Hematopoietic multipotent progenitor cell treated with erythropoietin and hydrocortisone succinate and interleukin-3 and kit ligand, for 4 days (in vitro differentiated cells): Measurements from ENCODE around the gene MYO15B.

ENCODE experiments used
- DNase-seq: peaks from one replicate; pipeline ENCODE4 v3.0.0-alpha.2; 2015

Gene MYO15B

GRCh38 chr17:75587675-75588595 is at the start of gene MYO15B:
Gene MYO15B (plus strand): TSS chr17:75587800. CDS start chr17:75588058, 258 bp downstream.
- peak; percentile 94 for DNase-seq

DNA sequence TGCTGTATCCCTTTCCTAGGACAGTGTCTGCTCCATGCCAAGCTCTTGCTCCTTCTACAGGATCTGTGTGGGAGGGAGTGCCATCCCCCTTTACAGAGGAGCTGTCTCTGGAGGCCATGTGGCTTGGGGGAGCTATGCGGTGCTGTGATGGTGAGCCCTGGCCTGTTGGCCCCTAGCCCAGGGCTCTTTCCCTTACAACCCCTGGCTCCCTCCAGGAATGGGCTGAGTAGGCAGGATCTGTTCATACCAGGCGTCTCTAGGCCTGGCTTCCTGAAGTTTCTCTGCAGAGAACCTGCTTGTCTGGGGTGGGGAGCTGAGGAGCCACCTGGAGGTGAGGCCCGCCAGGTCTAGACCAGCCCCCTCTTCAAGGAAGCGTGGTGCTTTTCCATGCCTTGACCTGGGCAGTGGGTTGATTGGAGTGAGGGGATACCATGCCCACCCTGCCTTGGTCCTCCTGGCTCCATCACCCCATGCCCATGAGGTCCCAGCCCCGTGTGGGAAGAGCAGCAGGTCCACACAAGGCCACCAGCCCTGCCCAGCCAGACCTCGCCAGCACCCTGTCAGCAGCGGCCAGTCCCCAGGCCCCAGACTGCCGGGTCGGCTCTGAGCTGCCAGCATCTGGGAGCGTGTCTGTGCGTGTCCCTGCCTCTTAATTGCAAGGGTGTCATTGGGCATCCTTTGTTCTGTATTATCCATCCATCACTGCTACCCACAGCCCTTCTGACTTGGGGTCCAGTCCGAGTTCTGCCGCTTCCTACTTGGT is 47.5 kb upstream of the MYO15B start:
- no peak for DNase-seq

DNA sequence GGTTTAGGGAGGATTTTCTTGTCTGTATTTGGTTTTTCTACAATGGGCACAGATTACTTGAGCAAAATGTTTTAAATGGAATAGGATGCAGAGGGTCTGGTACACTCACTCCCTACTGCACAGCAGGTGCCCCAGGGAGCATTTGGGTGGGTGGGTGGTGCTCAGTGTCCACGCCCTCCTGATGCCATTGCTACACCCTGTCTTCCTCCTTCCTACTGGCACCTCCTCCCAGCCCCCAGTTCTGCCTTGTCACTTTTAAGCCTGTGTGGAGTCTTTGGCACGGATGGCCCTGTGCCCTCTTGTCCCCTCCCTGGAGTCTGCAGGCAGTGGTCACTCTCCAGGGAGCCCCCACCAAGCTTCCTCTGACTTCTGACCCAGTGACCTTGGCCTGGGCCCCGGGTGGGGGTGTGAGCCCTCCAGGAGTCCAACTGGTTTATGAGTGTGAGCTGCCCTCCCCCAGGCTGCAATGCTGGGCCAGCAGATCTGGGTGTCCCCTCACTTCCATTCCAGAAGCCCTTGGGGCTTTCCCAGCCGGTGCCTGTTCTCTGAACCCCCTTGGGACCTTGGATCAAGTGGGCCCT is 46.6 kb upstream of the MYO15B start:
- no peak for DNase-seq

GRCh38 chr17:75542229-75542628 is 45.4 kb upstream of the MYO15B start:
- no peak for DNase-seq

DNA sequence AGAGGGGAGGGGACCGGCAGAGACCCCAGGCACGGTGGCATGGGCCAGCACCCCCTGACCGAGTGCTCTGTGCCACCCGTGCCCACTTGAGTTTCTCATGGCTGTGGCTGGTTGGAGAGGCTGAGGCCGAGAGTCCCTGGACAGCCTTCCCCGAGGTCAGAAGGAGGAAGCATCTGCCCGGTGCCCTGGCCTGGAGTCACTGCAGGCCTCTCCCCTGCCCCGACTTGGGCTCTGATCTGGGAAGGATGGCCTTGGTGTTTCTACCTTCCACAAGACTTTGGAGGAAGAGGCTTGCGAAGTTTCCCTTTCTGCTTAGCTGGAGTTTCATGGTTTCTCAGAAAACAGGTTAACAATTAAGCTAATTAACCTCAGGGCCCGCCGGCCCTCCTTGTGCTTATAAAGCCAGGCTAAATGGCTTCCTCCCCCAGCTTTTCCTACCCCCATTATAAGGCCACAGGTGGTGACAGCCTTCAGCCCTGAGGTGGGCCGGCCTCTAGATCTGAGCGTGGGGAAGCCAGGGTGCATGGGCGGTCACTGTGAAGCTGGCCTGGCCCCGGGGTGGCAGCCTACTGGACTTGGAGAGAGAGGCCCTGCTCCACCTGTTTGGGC is 44.8 kb upstream of the MYO15B start:
- DNase-seq, result no peak

- DNase-seq, result no peak
These were observed 43.4 kb upstream of the MYO15B start for GRCh38 chr17:75544250-75544649.

DNA sequence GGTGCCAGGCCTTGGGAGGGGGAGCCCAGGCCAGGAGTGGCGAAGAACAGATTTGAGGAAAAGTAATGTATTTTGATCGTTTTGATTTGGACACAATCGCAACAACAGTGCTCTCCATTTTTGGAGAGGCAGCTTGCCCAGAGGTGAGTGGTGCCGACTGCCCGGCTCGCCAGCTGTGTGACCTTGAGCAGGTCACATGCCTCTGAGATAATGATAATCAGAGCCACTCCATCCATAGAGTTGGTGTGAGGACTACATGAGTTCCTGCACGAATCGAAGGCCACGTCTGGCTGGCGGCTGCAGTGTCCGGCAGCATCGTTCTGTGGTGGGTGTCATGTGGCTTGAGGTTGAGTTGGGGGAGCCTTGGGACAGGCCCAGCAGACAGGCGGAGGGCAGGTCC is 41.4 kb upstream of the MYO15B start:
- no peak for DNase-seq

DNA sequence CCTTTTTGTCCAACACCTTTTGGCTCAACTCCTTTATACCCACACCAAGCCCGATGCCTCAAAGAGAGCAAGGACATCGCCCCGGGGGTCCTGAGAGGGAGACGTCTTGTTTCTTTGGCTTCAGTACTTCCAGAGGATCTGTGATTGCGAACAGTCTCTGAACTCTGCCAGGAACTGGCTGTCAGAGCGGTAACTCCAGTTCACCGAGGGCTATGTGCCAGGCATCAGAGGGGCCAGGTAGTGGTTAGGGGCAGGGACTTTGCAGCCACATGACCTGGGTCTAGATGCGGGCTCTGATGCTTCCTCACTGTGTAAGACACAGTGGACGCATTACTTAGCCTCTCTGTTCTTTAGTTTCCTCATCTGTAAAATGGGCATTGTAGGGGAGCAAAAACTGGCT is 40.5 kb upstream of the MYO15B start:
- DNase-seq, result no peak

DNA sequence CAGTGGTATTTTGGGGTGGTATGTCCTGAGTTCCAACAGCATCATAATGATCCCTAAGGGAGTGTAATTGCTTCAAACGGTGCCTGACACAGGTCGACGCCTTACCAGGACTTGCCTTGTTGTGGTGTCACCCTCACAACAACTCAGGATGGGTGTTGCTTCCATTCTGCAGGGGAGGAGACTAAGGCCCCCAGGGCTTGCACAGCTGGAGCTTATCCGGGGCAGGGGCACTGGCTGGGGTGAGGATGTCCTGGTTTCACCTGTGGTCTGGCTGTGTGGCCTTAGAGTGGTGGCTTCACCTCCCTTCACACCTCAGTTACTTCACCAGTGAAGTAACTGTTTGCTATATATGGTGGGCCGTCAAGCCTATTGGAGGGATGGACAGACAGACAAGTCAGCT is 38.8 kb upstream of the MYO15B start:
- no peak for DNase-seq

GRCh38 chr17:75549246-75550138 is 38.1 kb upstream of the MYO15B start:
- no peak for DNase-seq

DNA sequence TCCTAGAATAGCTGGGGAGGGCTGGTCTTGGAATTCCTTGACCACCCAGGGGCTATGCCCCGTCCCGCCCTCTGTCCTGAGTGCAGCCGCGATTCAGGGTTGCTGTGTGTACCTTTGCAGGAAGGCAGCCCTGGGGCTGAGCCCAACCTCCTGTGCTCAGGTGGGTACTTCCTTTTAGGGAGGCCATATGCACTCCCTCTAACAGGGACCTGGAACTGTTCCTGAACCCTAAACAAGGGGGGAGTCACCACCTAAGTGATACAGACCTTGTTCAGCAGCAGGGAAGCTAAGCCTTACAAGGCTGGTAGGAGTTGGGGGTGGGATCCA is 37.5 kb upstream of the MYO15B start:
- no peak for DNase-seq

DNA sequence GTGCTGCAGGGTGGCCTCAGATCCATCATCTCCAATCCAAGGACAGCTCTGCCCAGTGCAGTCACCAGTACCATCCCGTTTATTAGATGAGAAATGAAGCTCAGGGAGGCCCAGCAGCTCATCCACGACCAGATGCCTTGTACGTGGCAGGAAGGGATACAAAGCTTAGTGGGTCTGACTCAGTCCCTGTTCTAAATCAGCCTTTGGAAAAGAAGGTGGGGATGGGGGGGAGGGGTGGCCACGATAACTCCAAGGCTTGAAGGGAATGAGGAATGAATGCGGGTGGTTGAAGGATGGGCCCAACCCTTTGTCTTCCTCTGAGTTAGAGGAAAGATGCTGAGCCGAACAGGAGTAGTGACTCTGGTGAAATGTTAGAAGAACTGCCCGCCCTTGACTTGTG is 36.3 kb upstream of the MYO15B start:
- no peak for DNase-seq

DNA sequence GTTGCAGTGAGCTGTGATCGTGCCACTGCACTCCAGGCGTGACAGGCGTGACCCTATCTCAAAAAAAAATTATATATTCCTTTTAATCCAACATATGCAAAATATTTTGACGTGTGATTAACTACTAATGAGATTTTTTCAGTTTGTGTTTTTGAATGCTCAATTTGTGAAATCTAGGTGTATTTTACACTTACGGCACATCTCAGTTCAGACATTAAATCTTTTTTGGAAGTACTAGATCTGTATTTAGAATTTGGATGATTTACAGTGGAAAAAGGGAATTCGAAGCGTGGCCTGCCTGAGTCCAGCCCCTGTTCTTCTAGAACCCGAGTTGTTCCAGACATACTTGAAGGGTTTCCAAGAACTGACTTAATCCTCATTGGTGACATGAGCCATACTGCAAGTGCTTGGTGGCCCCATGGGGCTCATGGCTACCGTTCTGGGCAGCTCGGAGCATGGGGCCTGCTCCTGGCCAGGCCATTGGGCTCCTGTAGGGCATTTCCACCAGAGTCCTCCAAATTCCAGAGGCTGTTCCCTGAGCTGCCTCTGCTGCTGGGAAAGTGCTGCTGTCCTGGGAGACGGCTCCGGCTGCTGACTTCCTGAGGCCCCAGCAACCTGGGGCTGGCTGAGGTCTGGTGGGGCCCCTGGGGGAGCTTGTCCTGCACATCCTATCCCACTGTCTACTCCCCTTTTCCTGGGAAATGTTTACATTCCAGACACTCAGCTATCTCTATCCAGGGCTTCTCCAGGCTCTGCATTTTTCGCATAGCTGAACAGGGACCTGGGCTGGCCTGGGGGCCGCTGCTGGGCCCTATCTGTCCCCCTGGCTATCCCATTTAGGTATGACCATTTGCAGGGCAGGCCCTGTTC is 34.9 kb upstream of the MYO15B start:
- no peak for DNase-seq

DNA sequence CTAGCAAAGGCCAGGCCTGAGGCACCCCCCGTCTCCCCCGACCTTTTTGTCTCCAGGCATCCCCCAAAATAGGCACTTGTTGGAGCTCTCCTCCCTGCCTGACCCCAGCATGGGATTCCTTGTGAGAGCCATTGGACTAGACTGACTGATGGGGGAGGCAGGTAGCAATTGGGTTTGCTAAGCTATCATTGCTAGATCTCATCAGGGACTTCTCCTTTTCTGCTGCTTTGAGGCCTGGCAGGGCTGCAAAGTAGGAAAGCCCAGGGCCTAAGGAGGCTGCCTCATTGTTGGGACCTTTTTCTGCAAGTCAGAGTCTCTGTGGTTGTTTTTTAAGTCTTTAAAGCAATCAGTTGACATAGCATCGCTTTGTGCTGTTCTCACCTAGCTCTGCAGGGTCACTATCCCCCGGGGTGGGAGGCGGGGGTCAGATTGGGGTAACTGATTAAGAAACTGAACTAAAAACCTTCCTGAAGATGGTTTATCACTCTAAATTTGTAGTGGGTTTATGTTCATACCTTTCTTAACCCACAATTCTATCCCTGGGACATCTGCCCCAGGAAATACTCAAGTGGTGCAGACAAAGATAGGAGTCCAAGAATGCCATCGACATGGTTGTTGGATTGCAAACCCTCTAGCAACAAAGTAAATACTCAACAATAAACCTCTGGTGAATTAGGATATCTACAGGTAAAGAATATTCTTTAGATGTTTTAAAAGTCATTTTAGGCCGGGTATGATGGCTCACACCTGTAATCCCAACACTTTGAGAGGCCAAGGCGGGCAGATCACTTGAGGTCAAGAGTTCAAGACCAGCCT is 34.1 kb upstream of the MYO15B start:
- peak; percentile 74 for DNase-seq

- no peak for DNase-seq
These were observed 31.9 kb upstream of the MYO15B start for GRCh38 chr17:75555679-75556153.

DNA sequence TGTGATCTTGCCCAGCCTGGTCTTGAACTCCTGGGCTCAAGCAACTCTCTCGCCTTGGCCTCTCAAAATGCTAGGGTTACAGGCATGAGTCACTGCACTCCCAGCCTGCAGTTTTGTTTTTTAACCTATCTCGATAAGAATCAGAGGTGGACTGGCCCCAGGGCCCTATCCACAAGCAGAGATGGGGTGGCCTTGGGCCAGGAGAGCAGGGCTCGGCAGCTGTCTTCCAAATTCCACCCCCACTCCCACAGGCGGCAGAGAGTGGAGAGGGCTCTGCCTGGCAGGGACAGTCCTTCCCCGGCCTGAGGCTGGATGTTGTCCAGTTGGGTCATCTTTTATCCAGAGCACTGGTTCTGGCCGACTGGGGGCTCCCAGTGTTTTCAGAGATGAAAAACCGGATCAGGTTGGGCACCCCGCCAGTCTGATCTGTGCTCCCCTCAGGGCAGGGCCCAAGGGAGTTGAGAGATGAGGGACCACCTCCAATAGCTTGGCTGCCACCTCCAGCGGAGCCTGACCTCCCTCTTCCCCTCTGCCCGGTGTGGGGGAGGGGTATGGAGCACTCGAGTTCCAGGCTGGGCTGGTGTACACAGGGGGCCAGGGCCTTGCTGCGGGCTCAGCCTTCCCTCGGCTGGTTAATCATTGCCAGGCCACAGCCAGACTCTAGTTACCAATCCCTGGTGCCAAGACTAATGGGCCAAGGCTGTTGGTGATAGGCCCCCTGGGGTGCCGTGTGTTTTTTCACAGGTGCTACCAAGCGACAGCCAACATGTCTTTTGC is 30.3 kb upstream of the MYO15B start:
- DNase-seq, result no peak

GRCh38 chr17:75557852-75558665 is 29.5 kb upstream of the MYO15B start:
- no peak for DNase-seq
